Calu3 (cell line): Measurements from ENCODE around the gene OR2AE1. TPM values are rescaled to one million over a fixed set of nuclear protein-coding genes. Genes with fewer than 3 reads are reported as not detected.

ENCODE experiments used
- Bru-seq: library from RNA; stranded (reverse); fragments of 400-500 nt; gene quantifications from one replicate; lab custom pipeline; 2021; lab: Mats Ljungman, UMichigan
- BruChase-seq, 2 experiments: library from RNA; stranded (reverse); fragments of 400-500 nt; gene quantifications; one replicate each; lab custom pipeline; 2021; lab: Mats Ljungman, UMichigan
- BruUV-seq: library from RNA; stranded (reverse); fragments of 400-500 nt; replicated peaks from 2 replicates; lab custom pipeline; 2021; lab: Mats Ljungman, UMichigan
- CTCF ChIA-PET: fragments of 300-600 bp; sonication (Branson Sonifier 250); formaldehyde crosslinking; loops from one replicate; lab custom pipeline; 2022; ENCODE audit warnings: antibody characterized with exemption; lab: Charles Lee
- DNase-seq: peaks from one replicate; pipeline ENCODE4 v3.0.0; 2022
- H3K27ac Mint-ChIP-seq: one replicate; pipeline ENCODE4 v1.8.0; 2022; ENCODE audit warnings: mixed read lengths; ENCODE audit not compliant: unreplicated experiment
- H3K27me3 Mint-ChIP-seq: one replicate; pipeline ENCODE4 v1.8.0; 2022; ENCODE audit warnings: mixed read lengths; ENCODE audit not compliant: unreplicated experiment
- H3K36me3 Mint-ChIP-seq: one replicate; pipeline ENCODE4 v1.8.0; 2022; ENCODE audit warnings: mild to moderate bottlenecking, moderate library complexity, mixed read lengths; ENCODE audit not compliant: insufficient read depth, unreplicated experiment
- H3K4me1 Mint-ChIP-seq: one replicate; pipeline ENCODE4 v1.8.0; 2022; ENCODE audit warnings: mild to moderate bottlenecking, low read depth, mixed read lengths; ENCODE audit not compliant: unreplicated experiment
- H3K4me3 Mint-ChIP-seq: one replicate; pipeline ENCODE4 v1.8.0; 2022; ENCODE audit warnings: mild to moderate bottlenecking, low read depth, moderate library complexity, mixed read lengths; ENCODE audit not compliant: unreplicated experiment
- H3K9me3 Mint-ChIP-seq: one replicate; pipeline ENCODE4 v1.8.0; 2022; ENCODE audit warnings: low read depth, mixed read lengths; ENCODE audit not compliant: unreplicated experiment
- CTCF ChIP-seq: fragments of 200-600 bp; IDR thresholded peaks from one replicate; pipeline ENCODE4 v1.8.0; 2022; ENCODE audit warnings: antibody characterized with exemption; ENCODE audit not compliant: unreplicated experiment
- intact Hi-C: fragments of 100-400 bp; cut with micrococcal nuclease; formaldehyde crosslinking; loops from one replicate; pipeline ENCODE4 v1.10.0; 2022; ENCODE audit not compliant: unreplicated experiment
- long read RNA-seq: library from polyadenylated mRNA; stranded (forward); transcript quantifications from one replicate; pipeline ENCODE4 v2.0.0, GENCODE V29; 2022
- total RNA-seq: library from RNA; stranded (reverse); gene quantifications from 2 replicates; pipeline ENCODE4 v1.2.3, GENCODE V29; 2022

Gene OR2AE1
- total RNA-seq (0.47 TPM in 1 of 2 replicates, not detected in the other), Bru-seq, nascent RNA (percentile 41 among the genes with signal in this experiment), BruChase-seq, experiment 1, labeled RNA remaining after a 6-hour chase (percentile 43 among the genes with signal in this experiment), BruChase-seq, experiment 2, labeled RNA remaining after a 2-hour chase (percentile 35 among the genes with signal in this experiment)
- long read RNA-seq, result 0 reads

GRCh38 chr7:99876933-99877332, at the start of gene OR2AE1:
Gene OR2AE1, minus strand, starts transcription at chr7:99877033. Its CDS starts 0 bp downstream, at chr7:99877033.
- Mint-ChIP-seq H3K27ac (no peak within 1 kb of the TSS), H3K4me1 (no peaks in the 10 kb centered on the region)

GRCh38 chr7:99926321-99926720, 49.5 kb upstream of the OR2AE1 start:
- Mint-ChIP-seq H3K27me3 (peaks cover 36% of the 10 kb centered on the region), H3K4me1 (peaks cover 6% of the 10 kb centered on the region), H3K9me3 (no peaks in the 10 kb centered on the region), H3K4me3 (no peak overlapping the region), H3K27ac (no peak overlapping the region), H3K36me3 (peaks cover 4% of the 10 kb centered on the region)
- no peak for TF ChIP-seq CTCF
- DNase-seq, result no peak
- BruUV-seq, result no TSS peak
- CTCF ChIA-PET, result no interaction called here
- intact Hi-C loops, result loop anchor here (5.0 kb wide), 1 partner anchor 66 kb away; no protein-coding TSS in a partner anchor

More at GRCh38 chr7:99876933-99877332, at the start of gene OR2AE1:
- no peak for DNase-seq
- no peaks in the 10 kb centered on the region for H3K9me3 Mint-ChIP-seq
- H3K4me3 Mint-ChIP-seq, result no peak within 1 kb of the TSS
- peaks cover 28% of the 10 kb centered on the region for H3K27me3 Mint-ChIP-seq
- BruUV-seq, result no TSS peak
- intact Hi-C loops, result no loop called here
- CTCF ChIA-PET, result no interaction called here
- TF ChIP-seq CTCF, result no peak
- H3K36me3 Mint-ChIP-seq, result no peaks in the 10 kb centered on the region

- Mint-ChIP-seq H3K9me3 (no peaks in the 10 kb centered on the region), H3K4me3 (no peak overlapping the region), H3K27me3 (peaks cover 25% of the 10 kb centered on the region), H3K36me3 (peaks cover 15% of the 10 kb centered on the region), H3K27ac (no peak overlapping the region), H3K4me1 (no peaks in the 10 kb centered on the region)
- no peak for DNase-seq
- intact Hi-C loops, result no loop called here
- CTCF ChIA-PET, result interaction anchor here (0.6 kb wide), 1 partner anchor 74 kb away, joined by 4 read pairs; no protein-coding TSS in a partner anchor
- TF ChIP-seq CTCF, result no peak
- BruUV-seq, result no TSS peak
Observed at GRCh38 chr7:99923200-99923599, 46.4 kb upstream of the OR2AE1 start.

- Mint-ChIP-seq H3K27me3 (no peaks in the 10 kb centered on the region), H3K9me3 (no peaks in the 10 kb centered on the region), H3K27ac (no peak overlapping the region), H3K4me1 (peaks cover 17% of the 10 kb centered on the region), H3K4me3 (peak overlapping the region; percentile 85), H3K36me3 (peaks cover 20% of the 10 kb centered on the region)
- intact Hi-C loops, result no loop called here
- CTCF ChIA-PET, result interaction anchor here (1.4 kb wide), 1 partner anchor 9 kb away, joined by 3 read pairs; the partner anchor contains the start of gene GJC3
- BruUV-seq, result no TSS peak
- TF ChIP-seq CTCF, result no peak
- no peak for DNase-seq
Observed at GRCh38 chr7:99920149-99920548, 43.3 kb upstream of the OR2AE1 start.
